Measurements from ENCODE around the gene ARHGEF7. TPM values are rescaled to one million over a fixed set of nuclear protein-coding genes. Genes with fewer than 3 reads are reported as not detected.
A peak's percentile ranks its signal among the peaks of the same experiment; 100 is the strongest.

The ARHGEF7 gene
- total RNA-seq, 1 experiment from 2014 or later = 47.3 TPM

DNA sequence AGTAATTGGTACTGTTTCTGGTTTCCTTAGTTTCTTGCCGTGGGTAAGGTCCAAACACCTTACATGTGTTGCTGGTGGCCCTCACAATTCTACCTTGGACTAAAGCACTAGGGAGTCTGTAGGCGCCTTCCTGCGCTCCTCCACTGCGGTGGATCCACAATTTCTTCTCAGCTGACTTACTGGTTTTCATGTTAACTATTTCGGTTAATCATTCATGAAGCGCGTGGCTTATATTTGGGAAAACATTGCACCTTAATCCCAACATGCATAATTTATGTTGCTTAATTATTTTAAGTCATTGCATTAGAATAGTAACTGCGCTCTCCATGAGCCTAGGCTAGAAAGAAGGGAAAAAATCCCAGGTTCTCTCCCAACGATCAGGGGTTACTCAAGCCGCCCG, 37.7 kb downstream of the ARHGEF7 start:
- Mint-ChIP-seq H3K27ac (peak overlapping the region; percentile 96), H3K4me3 (peak overlapping the region; percentile 87), H3K9me3 (no peaks in the 10 kb centered on the region), H3K36me3 (no peaks in the 10 kb centered on the region), H3K27me3 (ENCODE audit: low read depth) (peaks cover 7% of the 10 kb centered on the region; the same call in 1 of the 2 replicates), H3K4me1 (peaks cover 16% of the 10 kb centered on the region)
- ATAC-seq (no peak), DNase-seq (ENCODE audit: low spot score) (no peak)
- CTCF ChIA-PET = interaction anchor here (1.0 kb wide), 1 partner anchor 26 kb away, joined by 3 read pairs; no protein-coding TSS in a partner anchor
- TF ChIP-seq CREM (CRISPR knock-in tag; IDR thresholded peaks at IDR 0.05) = no peak
- TF ChIP-seq NFE2L1 (CRISPR knock-in tag; IDR thresholded peaks at IDR 0.05) = no peak
- TF ChIP-seq OVOL2 (CRISPR knock-in tag; IDR thresholded peaks at IDR 0.05; ENCODE audit: borderline replicate concordance) = no peak
- no peak for TF ChIP-seq TCF7 (CRISPR knock-in tag; IDR thresholded peaks at IDR 0.05; ENCODE audit: low read depth)
- no peak for TF ChIP-seq GRHL2 (CRISPR knock-in tag; IDR thresholded peaks at IDR 0.05; ENCODE audit: insufficient replicate concordance, severe bottlenecking)
- TF ChIP-seq RORB (CRISPR knock-in tag; IDR thresholded peaks at IDR 0.05) = no peak
- TF ChIP-seq JAZF1 (CRISPR knock-in tag; IDR thresholded peaks at IDR 0.05) = no peak
- TF ChIP-seq, protein P1, sequence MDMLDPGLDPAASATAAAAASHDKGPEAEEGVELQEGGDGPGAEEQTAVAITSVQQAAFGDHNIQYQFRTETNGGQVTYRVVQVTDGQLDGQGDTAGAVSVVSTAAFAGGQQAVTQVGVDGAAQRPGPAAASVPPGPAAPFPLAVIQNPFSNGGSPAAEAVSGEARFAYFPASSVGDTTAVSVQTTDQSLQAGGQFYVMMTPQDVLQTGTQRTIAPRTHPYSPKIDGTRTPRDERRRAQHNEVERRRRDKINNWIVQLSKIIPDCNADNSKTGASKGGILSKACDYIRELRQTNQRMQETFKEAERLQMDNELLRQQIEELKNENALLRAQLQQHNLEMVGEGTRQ (CRISPR knock-in tag; IDR thresholded peaks at IDR 0.05) = no peak
- no peak for TF ChIP-seq JUN (CRISPR knock-in tag; IDR thresholded peaks at IDR 0.05)
- no peak for TF ChIP-seq E2F5 (CRISPR knock-in tag; IDR thresholded peaks at IDR 0.05)
- TF ChIP-seq AFF4 (CRISPR knock-in tag; IDR thresholded peaks at IDR 0.05; ENCODE audit: borderline replicate concordance) = no peak
- TF ChIP-seq SOX15 (CRISPR knock-in tag; IDR thresholded peaks at IDR 0.05) = no peak
- TF ChIP-seq NR2C2 (CRISPR knock-in tag; IDR thresholded peaks at IDR 0.05) = no peak
- TF ChIP-seq, protein P2, sequence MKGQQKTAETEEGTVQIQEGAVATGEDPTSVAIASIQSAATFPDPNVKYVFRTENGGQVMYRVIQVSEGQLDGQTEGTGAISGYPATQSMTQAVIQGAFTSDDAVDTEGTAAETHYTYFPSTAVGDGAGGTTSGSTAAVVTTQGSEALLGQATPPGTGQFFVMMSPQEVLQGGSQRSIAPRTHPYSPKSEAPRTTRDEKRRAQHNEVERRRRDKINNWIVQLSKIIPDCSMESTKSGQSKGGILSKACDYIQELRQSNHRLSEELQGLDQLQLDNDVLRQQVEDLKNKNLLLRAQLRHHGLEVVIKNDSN (CRISPR knock-in tag; IDR thresholded peaks at IDR 0.05) = no peak
- TF ChIP-seq HMGA2 (CRISPR knock-in tag; IDR thresholded peaks at IDR 0.05) = no peak
- no peak for TF ChIP-seq E2F1 (CRISPR knock-in tag; IDR thresholded peaks at IDR 0.05)
- TF ChIP-seq PRRX2 (CRISPR knock-in tag; IDR thresholded peaks at IDR 0.05) = no peak
- no peak for TF ChIP-seq ZNF423 (CRISPR knock-in tag; IDR thresholded peaks at IDR 0.05)
- no peak for TF ChIP-seq ZNF396 (CRISPR knock-in tag; IDR thresholded peaks at IDR 0.05; ENCODE audit: borderline replicate concordance)
- no peak for TF ChIP-seq ZNF232 (CRISPR knock-in tag; IDR thresholded peaks at IDR 0.05)
- POLR2A ChIA-PET = interaction anchor here (0.7 to 1.0 kb wide), 2 partner anchors 9 to 29 kb away, joined by 3 read pairs; no protein-coding TSS in a partner anchor
